Mesodermal cell (in vitro differentiated cells): ENCODE data around the gene TTLL7.

Experiments used
- H3K27ac ChIP-seq: 2 replicates; pipeline ENCODE4 v1.7.0; 2013; ENCODE audit warnings: mild to moderate bottlenecking, low read depth, low read length, moderate library complexity; ENCODE audit not compliant: severe bottlenecking
- H3K36me3 ChIP-seq: 2 replicates; pipeline ENCODE4 v1.7.1; 2013; ENCODE audit warnings: mild to moderate bottlenecking, low read length, moderate library complexity; ENCODE audit not compliant: control insufficient read depth, insufficient read depth
- H3K4me1 ChIP-seq: one replicate; pipeline ENCODE4 v1.7.1; 2013; ENCODE audit warnings: mild to moderate bottlenecking, low read length; ENCODE audit not compliant: insufficient read depth, control insufficient read depth, poor library complexity, severe bottlenecking
- H3K4me3 ChIP-seq: 2 replicates; pipeline ENCODE4 v1.7.0; 2013; ENCODE audit warnings: low read length, control low read depth, mild to moderate bottlenecking; ENCODE audit not compliant: insufficient read depth, poor library complexity, severe bottlenecking; ENCODE audit errors: extremely low read depth
- H3K9me3 ChIP-seq: 2 replicates; pipeline ENCODE4 v1.7.1; 2013; ENCODE audit warnings: mild to moderate bottlenecking, low read length, moderate library complexity; ENCODE audit not compliant: control insufficient read depth
- WGBS, 2 experiments: methylation state at CpG; one replicate each; pipeline ENCODE4 v1.1.5; 2013; ENCODE audit warnings: missing lambda C conversion rate in 2 of 2; ENCODE audit not compliant: insufficient coverage in 2 of 2; 5-methylcytosine and 5-hydroxymethylcytosine counted together

Gene TTLL7

DNA sequence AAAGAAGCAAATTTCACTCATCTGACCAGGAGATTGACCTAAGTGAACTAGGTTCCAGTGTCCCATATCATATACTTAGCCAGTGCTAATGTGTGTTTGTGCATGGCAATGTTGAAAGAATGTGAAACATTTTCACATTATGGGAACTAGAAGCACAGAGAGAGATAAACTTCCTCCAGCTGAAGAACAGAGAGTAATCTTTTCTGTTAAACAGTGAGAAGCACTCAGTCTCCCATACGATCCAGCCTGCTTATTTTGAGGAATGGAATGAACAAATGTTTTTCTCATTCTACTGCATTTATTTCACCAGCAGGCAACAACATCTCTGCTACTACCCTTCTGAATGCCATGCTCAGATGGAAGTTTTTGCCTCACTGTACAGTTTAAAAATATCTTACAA, 170.5 kb downstream of the TTLL7 start:
- no peak overlapping the region for H3K4me3 ChIP-seq
- no peaks in the 10 kb centered on the region for H3K9me3 ChIP-seq
- no peaks in the 10 kb centered on the region for H3K4me1 ChIP-seq
- H3K27ac ChIP-seq = no peak overlapping the region
- no CpG with 5 or more reads among the region's 1 CpG for WGBS, 2 experiments
- no peaks in the 10 kb centered on the region for H3K36me3 ChIP-seq

DNA sequence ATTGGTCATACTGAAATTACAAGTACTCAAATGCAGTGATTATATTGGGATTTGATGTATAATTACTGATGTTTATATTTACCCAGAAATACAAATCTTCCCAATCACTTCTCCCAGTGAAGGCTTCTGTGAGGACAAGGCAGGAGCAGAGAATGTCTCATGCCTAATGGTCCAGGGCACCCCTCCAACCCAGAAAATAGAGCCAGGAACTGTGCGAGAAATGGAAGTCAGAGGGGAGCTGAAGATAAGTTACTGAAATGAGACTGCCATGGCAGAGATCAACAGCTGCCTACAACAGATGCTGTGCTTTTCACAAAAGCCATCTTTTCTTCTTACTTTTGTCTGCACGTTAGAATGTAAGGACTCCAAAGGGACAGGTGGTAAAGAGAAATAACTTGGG, 171.2 kb downstream of the TTLL7 start:
- Histone ChIP-seq H3K9me3 (no peaks in the 10 kb centered on the region), H3K4me1 (no peaks in the 10 kb centered on the region), H3K27ac (no peak overlapping the region), H3K36me3 (no peaks in the 10 kb centered on the region), H3K4me3 (no peak overlapping the region)
- 80 to 100% methylated on average over 1 of the region's 2 CpGs for WGBS, 2 experiments

DNA sequence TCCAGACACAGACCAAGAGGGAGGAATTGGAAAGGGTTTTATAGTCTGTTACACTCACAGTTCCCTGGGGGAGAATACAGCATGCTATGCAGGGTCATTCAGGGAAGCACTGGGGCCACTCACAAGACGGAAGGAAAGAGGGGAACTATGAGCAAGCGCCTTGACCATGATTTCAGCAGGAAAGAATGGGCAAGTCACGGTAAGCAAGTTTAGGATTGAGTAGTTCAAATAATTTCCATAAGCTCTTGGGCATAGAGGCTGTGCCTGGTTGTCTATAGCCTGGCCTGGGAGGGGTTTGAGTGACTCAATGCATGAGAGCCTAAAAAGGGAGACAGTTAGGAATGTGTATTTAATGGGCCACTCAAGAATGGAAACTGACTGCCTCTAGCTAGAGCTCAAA, 176.7 kb downstream of the TTLL7 start:
- Histone ChIP-seq H3K9me3 (no peaks in the 10 kb centered on the region), H3K4me1 (peaks cover 6% of the 10 kb centered on the region), H3K4me3 (no peak overlapping the region), H3K36me3 (no peaks in the 10 kb centered on the region), H3K27ac (no peak overlapping the region)
- WGBS, 2 experiments = 74 to 89% methylated on average over 3 of the region's 3 CpGs

DNA sequence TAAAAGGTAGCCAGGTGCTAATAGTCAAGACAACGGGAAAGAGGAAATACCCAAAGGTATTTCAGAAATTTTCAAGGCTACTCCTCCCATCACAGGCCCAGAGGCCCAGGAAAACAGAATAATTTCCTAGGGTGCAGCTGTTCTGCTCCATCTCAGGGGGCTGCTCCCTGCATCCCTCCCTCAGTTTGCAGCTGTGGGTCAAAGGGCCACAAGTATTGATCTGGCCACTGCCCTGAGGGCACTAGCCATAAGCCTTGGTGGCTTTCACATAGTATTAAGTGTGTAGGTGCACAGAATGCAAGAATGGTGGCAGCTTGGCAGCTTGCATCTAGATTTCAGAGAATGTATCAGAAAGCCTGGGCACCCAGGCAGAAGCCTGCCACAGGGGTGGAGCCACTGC, 179.5 kb downstream of the TTLL7 start:
- no peaks in the 10 kb centered on the region for H3K36me3 ChIP-seq
- peaks cover 6% of the 10 kb centered on the region for H3K4me1 ChIP-seq
- 80% methylated on average over 1 of the region's 1 CpG; no CpG with 5 or more reads in 1 of the 2 experiments for WGBS, 2 experiments
- no peak overlapping the region for H3K4me3 ChIP-seq
- H3K9me3 ChIP-seq = no peaks in the 10 kb centered on the region
- no peak overlapping the region for H3K27ac ChIP-seq

DNA sequence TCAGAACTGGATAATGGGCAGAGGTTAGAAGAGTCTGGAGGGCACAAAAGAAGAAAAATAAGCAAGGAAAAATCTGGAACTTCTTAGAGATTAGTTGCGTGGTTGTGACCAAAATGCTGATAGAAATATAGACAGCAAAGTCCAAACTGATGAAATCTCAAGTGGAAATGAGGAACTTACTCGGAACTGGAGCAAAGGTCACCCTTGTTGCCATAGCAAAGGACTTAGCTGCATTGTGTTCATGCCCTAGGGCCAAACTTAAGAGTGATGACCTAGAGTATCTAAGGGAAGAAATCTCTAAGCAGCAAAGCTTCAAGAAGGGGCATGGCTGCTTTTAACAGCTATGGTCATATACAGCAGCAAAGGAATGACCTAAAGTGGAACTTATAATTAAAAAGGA, 180.0 kb downstream of the TTLL7 start:
- Histone ChIP-seq H3K36me3 (no peaks in the 10 kb centered on the region), H3K9me3 (no peaks in the 10 kb centered on the region), H3K27ac (peak overlapping the region; percentile 41), H3K4me3 (no peak overlapping the region), H3K4me1 (peaks cover 6% of the 10 kb centered on the region)
- WGBS, 2 experiments = 85 to 91% methylated on average over 2 of the region's 2 CpGs

DNA sequence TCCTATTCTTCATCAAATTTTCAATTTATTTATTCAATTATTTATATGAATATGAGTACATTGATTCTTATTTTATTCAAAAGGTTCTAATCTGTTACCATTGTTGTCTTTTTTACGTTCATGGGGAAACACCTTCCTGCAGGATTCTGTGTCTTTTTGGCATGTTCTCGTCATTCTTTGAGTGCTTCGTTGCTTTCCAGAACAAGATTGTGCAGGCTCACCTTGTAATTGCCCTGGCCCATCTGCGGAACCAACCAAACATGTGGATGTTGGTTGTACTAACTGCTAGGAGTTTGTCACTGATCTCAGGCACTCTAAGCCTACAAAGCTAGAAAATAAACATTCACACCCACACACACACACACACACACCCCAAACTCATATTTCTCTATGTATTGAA, 182.1 kb downstream of the TTLL7 start:
- H3K4me3 ChIP-seq = no peak overlapping the region
- no peaks in the 10 kb centered on the region for H3K36me3 ChIP-seq
- no peaks in the 10 kb centered on the region for H3K9me3 ChIP-seq
- WGBS, 2 experiments = 80 to 90% methylated on average over 2 to 3 of the region's 4 CpGs
- H3K4me1 ChIP-seq = peaks cover 6% of the 10 kb centered on the region
- H3K27ac ChIP-seq = no peak overlapping the region

DNA sequence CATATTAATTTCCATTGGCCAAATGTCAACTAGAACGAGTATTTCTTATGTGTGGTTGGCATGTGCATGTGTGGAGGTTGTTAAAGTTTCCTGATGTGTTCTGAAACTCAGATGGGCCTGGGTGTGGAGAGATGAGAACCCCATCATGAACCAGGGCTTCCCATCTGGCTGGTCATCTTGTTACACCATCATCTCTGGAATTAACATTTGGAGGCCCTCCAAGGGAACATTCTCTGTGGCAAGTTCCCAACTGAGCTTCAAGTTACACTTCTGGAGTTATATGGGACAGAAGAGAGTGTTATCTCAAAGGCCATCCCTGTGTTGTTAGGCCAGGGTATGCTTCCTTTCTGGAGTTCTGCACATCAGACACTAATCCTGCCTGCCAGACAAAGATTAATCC, 183.6 kb downstream of the TTLL7 start:
- Histone ChIP-seq H3K9me3 (no peaks in the 10 kb centered on the region), H3K4me3 (no peak overlapping the region), H3K4me1 (peaks cover 6% of the 10 kb centered on the region), H3K36me3 (no peaks in the 10 kb centered on the region), H3K27ac (no peak overlapping the region)
- 100% methylated on average over 1 of the region's 1 CpG; no CpG with 5 or more reads in 1 of the 2 experiments for WGBS, 2 experiments
